OCI-LY7 (cell line): Measurements from ENCODE around the gene SPOCK1. TPM values are rescaled to one million over a fixed set of nuclear protein-coding genes. Genes with fewer than 3 reads are reported as not detected.

Experiments used
- BruUV-seq: library from RNA; stranded (reverse); fragments of 400-500 nt; replicated peaks from 2 replicates; lab custom pipeline; 2021; lab: Mats Ljungman, UMichigan
- CTCF ChIA-PET: fragments of 300-600 bp; sonication (Branson Sonifier 250); formaldehyde crosslinking; loops from one replicate; lab custom pipeline; 2022; ENCODE audit warnings: antibody characterized with exemption; ENCODE audit not compliant: unreplicated experiment; lab: Charles Lee
- POLR2A ChIA-PET: fragments of 300-600 bp; sonication (Branson Sonifier 250); formaldehyde crosslinking; loops from one replicate; lab custom pipeline; 2022; ENCODE audit warnings: antibody characterized with exemption; lab: Charles Lee
- DNase-seq: peaks from one replicate; pipeline ENCODE4 v3.0.0-alpha.2; 2015; ENCODE audit warnings: low spot score
- H2AFZ ChIP-seq: fragments of 200-600 bp; sonication (generic), shearing (Covaris generic); 2 replicates; pipeline ENCODE4 v1.6.1; 2014; ENCODE audit warnings: mild to moderate bottlenecking, antibody characterized with exemption, low read length, moderate library complexity
- H3K27ac ChIP-seq: fragments of 200-600 bp; sonication (generic); 2 replicates; pipeline ENCODE4 v1.5.1; 2014; ENCODE audit warnings: mixed run types, low read depth, mild to moderate bottlenecking, moderate library complexity, low read length, inconsistent platforms; ENCODE audit not compliant: poor library complexity, severe bottlenecking
- H3K36me3 ChIP-seq: fragments of 200-600 bp; sonication (generic); 2 replicates; pipeline ENCODE4 v1.6.1; 2014; ENCODE audit warnings: mild to moderate bottlenecking, antibody characterized with exemption, low read length, moderate library complexity, mixed read lengths; ENCODE audit not compliant: insufficient read depth
- H3K4me1 ChIP-seq: fragments of 200-600 bp; sonication (generic); 2 replicates; pipeline ENCODE4 v1.5.1; 2014; ENCODE audit warnings: mild to moderate bottlenecking, low read length; ENCODE audit not compliant: insufficient read depth, poor library complexity, severe bottlenecking
- H3K4me2 ChIP-seq: fragments of 200-600 bp; sonication (generic); 2 replicates; pipeline ENCODE4 v1.6.1; 2014; ENCODE audit warnings: mild to moderate bottlenecking, low read length
- H3K4me3 ChIP-seq: fragments of 200-600 bp; sonication (generic); 2 replicates; pipeline ENCODE4 v1.5.1; 2014; ENCODE audit warnings: mild to moderate bottlenecking, low read depth, low read length; ENCODE audit not compliant: poor library complexity, severe bottlenecking
- H3K79me2 ChIP-seq: fragments of 200-600 bp; sonication (generic); 2 replicates; pipeline ENCODE4 v1.6.1; 2016; ENCODE audit warnings: low read depth, mild to moderate bottlenecking, low read length, moderate library complexity, mixed read lengths; ENCODE audit not compliant: insufficient read depth
- H3K9me2 ChIP-seq: fragments of 200-600 bp; sonication (generic); 2 replicates; pipeline ENCODE4 v1.6.1; 2016; ENCODE audit warnings: mild to moderate bottlenecking, low read length, mixed read lengths; ENCODE audit not compliant: insufficient read depth
- H3K9me3 ChIP-seq: fragments of 200-600 bp; sonication (generic); 2 replicates; pipeline ENCODE4 v1.6.1; 2014; ENCODE audit warnings: mild to moderate bottlenecking, mixed run types, low read length, mixed read lengths
- H4K20me1 ChIP-seq: fragments of 200-600 bp; sonication (generic); 2 replicates; pipeline ENCODE4 v1.6.1; 2014; ENCODE audit warnings: mild to moderate bottlenecking, antibody characterized with exemption, low read length, moderate library complexity, mixed read lengths; ENCODE audit not compliant: insufficient read depth
- CTCF ChIP-seq: fragments of 200-600 bp; sonication (generic); conservative IDR thresholded peaks from 2 replicates; pipeline ENCODE4 v1.5.1; 2014; ENCODE audit warnings: mild to moderate bottlenecking, antibody characterized with exemption, low read length, moderate library complexity, mixed read lengths
- EZH2phosphoT487 ChIP-seq: fragments of 200-600 bp; sonication (generic); IDR thresholded peaks from 2 replicates; pipeline ENCODE4 v1.6.1; 2018; ENCODE audit warnings: low read depth, borderline replicate concordance, mild to moderate bottlenecking, mixed run types, antibody characterized with exemption, low read length, moderate library complexity, mixed read lengths
- intact Hi-C: fragments of 100-400 bp; cut with micrococcal nuclease; formaldehyde crosslinking; loops from one replicate; pipeline ENCODE4 v1.10.0; 2022; ENCODE audit not compliant: unreplicated experiment
- total RNA-seq, 2 experiments: library from RNA; depleted of rRNA in 1 of 2; stranded (reverse); fragments of >200 nt in 1 of 2; shearing (Covaris generic) in 1 of 2; gene quantifications; 2 replicates each; pipeline ENCODE4 v1.2.3, GENCODE V29; 2014 to 2022

SPOCK1 gene
- total RNA-seq, 2 experiments from 2014 or later, result 0.29 to 1.5 TPM

- intact Hi-C loops, result no loop called here
- ChIA-PET POLR2A (no interaction called here), CTCF (no interaction called here)
- no peak for DNase-seq
- Histone ChIP-seq H3K4me2 (no peak overlapping the region), H4K20me1 (no peaks in the 10 kb centered on the region), H3K27ac (no peak overlapping the region), H2AFZ (no peak overlapping the region), H3K4me1 (no peaks in the 10 kb centered on the region), H3K9me2 (no peaks in the 10 kb centered on the region), H3K4me3 (no peak overlapping the region), H3K36me3 (no peaks in the 10 kb centered on the region), H3K9me3 (no peaks in the 10 kb centered on the region), H3K79me2 (no peaks in the 10 kb centered on the region)
- no TSS peak for BruUV-seq
- TF ChIP-seq CTCF, result no peak
- no peak for TF ChIP-seq EZH2phosphoT487
Measured at GRCh38 chr5:137372016-137372772, 126.9 kb downstream of the SPOCK1 start.

DNA sequence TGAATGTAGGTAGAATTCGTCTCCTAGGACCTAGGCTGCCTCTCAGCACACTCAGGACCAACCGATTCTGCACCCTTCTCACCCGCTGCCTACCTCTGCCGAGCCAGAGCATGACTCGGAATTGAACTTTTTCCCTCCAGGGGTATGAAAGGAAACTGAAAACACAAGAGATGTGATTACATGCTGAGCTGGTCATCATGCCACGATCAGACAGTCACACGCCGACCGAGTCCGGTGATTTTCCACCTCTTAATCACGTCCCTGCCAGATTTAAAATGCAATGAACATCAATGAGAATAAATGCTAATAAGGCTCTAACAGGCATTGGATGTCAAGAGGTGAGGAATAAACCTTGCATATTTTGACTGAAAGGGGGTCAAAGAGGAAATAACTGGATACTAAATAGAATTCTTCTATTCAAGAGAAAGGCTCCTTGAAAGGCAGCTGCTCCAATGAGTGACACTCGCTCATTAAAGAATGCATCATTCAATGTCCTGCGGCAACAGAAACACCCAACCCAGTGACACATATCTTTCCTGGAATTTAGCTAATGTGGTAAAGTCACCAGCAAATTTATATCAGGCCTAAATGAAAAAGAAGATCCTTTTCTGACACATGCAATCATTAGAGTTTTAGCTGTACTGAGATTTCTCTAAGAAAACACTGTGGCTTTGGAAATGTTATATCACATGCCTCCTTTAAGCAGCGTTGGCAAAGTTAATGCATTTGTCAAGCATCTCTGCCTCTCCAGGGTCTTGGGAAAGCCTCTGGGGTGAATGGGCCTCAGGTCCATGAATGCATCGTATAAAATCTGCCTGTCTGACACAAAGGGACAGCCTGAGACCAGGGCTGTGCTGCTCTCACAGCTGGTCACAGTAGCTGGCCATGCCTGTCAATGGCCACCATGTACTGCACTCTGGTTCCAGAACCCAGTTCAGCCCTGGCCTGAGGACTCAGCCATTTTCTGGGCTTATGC, 128.7 kb downstream of the SPOCK1 start:
- no peaks in the 10 kb centered on the region for H4K20me1 ChIP-seq
- no peak overlapping the region for H2AFZ ChIP-seq
- H3K4me3 ChIP-seq, result no peak overlapping the region
- no peak for DNase-seq
- TF ChIP-seq CTCF (no peak), EZH2phosphoT487 (no peak)
- H3K36me3 ChIP-seq, result no peaks in the 10 kb centered on the region
- no TSS peak for BruUV-seq
- H3K4me2 ChIP-seq, result no peak overlapping the region
- POLR2A ChIA-PET, result no interaction called here
- CTCF ChIA-PET, result no interaction called here
- H3K79me2 ChIP-seq, result no peaks in the 10 kb centered on the region
- no peaks in the 10 kb centered on the region for H3K9me3 ChIP-seq
- intact Hi-C loops, result no loop called here
- H3K27ac ChIP-seq, result no peak overlapping the region
- no peaks in the 10 kb centered on the region for H3K4me1 ChIP-seq
- H3K9me2 ChIP-seq, result no peaks in the 10 kb centered on the region
